ENCODE measurements around the gene NFE2. TPM values are rescaled to one million over a fixed set of nuclear protein-coding genes. Genes with fewer than 3 reads are reported as not detected.
A peak's percentile ranks its signal among the peaks of the same experiment; 100 is the strongest.

NFE2 gene
- total RNA-seq, 1 experiment from 2014 or later = not detected

DNA sequence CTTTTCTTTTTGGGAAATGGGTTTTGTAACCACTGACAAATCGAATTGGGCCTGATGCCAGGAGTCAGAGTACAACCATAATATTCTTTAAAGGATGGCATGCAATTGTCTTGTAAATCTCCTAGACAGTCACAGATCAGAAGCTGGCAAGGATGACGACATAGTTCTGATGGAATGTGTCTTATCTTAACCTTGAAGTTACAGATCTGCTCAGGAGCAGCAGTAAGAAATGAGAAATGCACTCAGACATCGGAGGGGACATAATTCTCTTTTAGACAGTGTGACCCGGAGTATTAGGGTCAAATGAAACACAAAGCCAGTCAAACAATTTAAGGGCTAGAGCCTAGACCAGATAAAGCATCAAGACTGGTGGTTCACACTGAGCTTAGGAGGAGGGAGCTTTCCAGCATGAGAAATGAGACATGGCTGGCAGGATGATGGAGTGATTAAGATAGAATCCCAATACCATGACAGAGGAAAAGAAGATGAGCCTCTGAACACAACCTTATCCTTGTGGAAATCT lies 38.4 kb downstream of the NFE2 start:
- no peaks in the 10 kb centered on the region for H3K9me3 ChIP-seq (ENCODE audit: low read depth, low read length, poor library complexity, severe bottlenecking)
- CTCF ChIA-PET = interaction anchor here (0.6 to 1.0 kb wide), 3 partner anchors 11 to 254 kb away, joined by 3 to 8 read pairs (median 4); partner anchors contain the start of gene HOXC8
- POLR2A ChIA-PET (ENCODE audit: low non-redundant PET) = interaction anchor here (1.4 kb wide), 2 partner anchors 10 to 17 kb away, joined by 5 read pairs; partner anchors contain the start of genes CBX5 and HNRNPA1
- H3K27ac ChIP-seq (ENCODE audit: low read depth, low read length, poor library complexity, severe bottlenecking) = peak overlapping the region; percentile 87
- BruUV-seq (replicated peaks) = no TSS peak
- peaks cover 47% of the 10 kb centered on the region for H3K4me1 ChIP-seq (ENCODE audit: insufficient read depth, low read length, poor library complexity, severe bottlenecking)
- peak; percentile 75 for DNase-seq (ENCODE audit: low spot score)
- intact Hi-C loops (cut with micrococcal nuclease; ENCODE audit: unreplicated experiment) = no loop called here
- H3K36me3 ChIP-seq (ENCODE audit: insufficient read depth, low read length, poor library complexity, severe bottlenecking) = peaks cover 4% of the 10 kb centered on the region
- TF ChIP-seq EZH2 (IDR thresholded peaks at IDR 0.05; ENCODE audit: borderline replicate concordance, low read depth, low read length, poor library complexity, severe bottlenecking) = no peak
- TF ChIP-seq, protein P1, sequence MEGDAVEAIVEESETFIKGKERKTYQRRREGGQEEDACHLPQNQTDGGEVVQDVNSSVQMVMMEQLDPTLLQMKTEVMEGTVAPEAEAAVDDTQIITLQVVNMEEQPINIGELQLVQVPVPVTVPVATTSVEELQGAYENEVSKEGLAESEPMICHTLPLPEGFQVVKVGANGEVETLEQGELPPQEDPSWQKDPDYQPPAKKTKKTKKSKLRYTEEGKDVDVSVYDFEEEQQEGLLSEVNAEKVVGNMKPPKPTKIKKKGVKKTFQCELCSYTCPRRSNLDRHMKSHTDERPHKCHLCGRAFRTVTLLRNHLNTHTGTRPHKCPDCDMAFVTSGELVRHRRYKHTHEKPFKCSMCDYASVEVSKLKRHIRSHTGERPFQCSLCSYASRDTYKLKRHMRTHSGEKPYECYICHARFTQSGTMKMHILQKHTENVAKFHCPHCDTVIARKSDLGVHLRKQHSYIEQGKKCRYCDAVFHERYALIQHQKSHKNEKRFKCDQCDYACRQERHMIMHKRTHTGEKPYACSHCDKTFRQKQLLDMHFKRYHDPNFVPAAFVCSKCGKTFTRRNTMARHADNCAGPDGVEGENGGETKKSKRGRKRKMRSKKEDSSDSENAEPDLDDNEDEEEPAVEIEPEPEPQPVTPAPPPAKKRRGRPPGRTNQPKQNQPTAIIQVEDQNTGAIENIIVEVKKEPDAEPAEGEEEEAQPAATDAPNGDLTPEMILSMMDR (conservative IDR thresholded peaks at IDR 0.05; ENCODE audit: low read depth, low read length) = no peak
- peak overlapping the region; percentile 8 for H3K4me3 ChIP-seq (ENCODE audit: low read depth, low read length, poor library complexity, severe bottlenecking)
- no peaks in the 10 kb centered on the region for H3K27me3 ChIP-seq (replicated peaks; ENCODE audit: insufficient read depth, low read depth, low read length, poor library complexity)

DNA sequence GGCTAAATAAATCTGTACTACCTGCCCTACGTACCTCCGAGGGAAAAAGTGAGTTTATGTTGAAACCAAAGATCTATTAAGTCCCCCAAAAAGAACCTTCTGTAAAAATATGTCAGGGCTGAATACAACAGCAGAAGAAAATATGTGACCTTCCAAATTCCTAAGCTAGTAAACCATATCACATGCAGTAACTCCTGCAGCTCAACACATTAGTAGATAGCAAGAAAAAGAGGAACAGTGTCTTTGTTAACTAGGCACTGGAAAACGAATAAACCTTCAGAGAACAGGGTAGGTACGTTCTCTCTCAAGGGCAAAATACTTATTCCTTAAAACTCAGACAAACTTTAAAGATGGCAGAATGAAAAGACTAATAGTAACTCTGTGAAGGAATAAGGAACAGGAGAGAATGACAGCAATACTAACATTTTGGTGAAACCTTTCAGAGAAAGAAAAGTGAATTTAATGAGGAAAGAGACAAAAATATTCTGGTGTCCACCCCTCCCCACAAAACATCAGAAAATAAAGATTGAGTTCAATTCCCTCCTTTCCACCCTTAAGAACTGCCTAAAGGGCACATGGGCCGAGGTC lies 38.9 kb downstream of the NFE2 start:
- no peak for DNase-seq (ENCODE audit: low spot score)
- H3K4me3 ChIP-seq (ENCODE audit: low read depth, low read length, poor library complexity, severe bottlenecking) = no peak overlapping the region
- no peak for TF ChIP-seq EZH2 (IDR thresholded peaks at IDR 0.05; ENCODE audit: borderline replicate concordance, low read depth, low read length, poor library complexity, severe bottlenecking)
- TF ChIP-seq, protein P1 (conservative IDR thresholded peaks at IDR 0.05; ENCODE audit: low read depth, low read length) = no peak
- CTCF ChIA-PET = interaction anchor here (1.0 kb wide), 1 partner anchor 137 kb away, joined by 3 read pairs; no protein-coding TSS in a partner anchor
- H3K27ac ChIP-seq (ENCODE audit: low read depth, low read length, poor library complexity, severe bottlenecking) = peak overlapping the region; percentile 87
- POLR2A ChIA-PET (ENCODE audit: low non-redundant PET) = interaction anchor here (1.4 kb wide), 1 partner anchor 18 kb away, joined by 5 read pairs; the partner anchor contains the start of genes CBX5 and HNRNPA1
- no peaks in the 10 kb centered on the region for H3K27me3 ChIP-seq (replicated peaks; ENCODE audit: insufficient read depth, low read depth, low read length, poor library complexity)
- H3K36me3 ChIP-seq (ENCODE audit: insufficient read depth, low read length, poor library complexity, severe bottlenecking) = peaks cover 9% of the 10 kb centered on the region
- intact Hi-C loops (cut with micrococcal nuclease; ENCODE audit: unreplicated experiment) = no loop called here
- no peaks in the 10 kb centered on the region for H3K9me3 ChIP-seq (ENCODE audit: low read depth, low read length, poor library complexity, severe bottlenecking)
- no TSS peak for BruUV-seq (replicated peaks)
- H3K4me1 ChIP-seq (ENCODE audit: insufficient read depth, low read length, poor library complexity, severe bottlenecking) = peaks cover 53% of the 10 kb centered on the region

- ChIA-PET CTCF (no interaction called here), POLR2A (ENCODE audit: low non-redundant PET) (interaction anchor here (2.3 kb wide), 1 partner anchor 21 kb away, joined by 16 read pairs; the partner anchor contains the start of genes CBX5 and HNRNPA1)
- DNase-seq (ENCODE audit: low spot score) = peak; percentile 97
- intact Hi-C loops (cut with micrococcal nuclease; ENCODE audit: unreplicated experiment) = loop anchor here (1.0 to 2.0 kb wide), 2 partner anchors 21 to 65 kb away; partner anchors contain the start of genes CBX5, COPZ1 and HNRNPA1
- Histone ChIP-seq H3K36me3 (ENCODE audit: insufficient read depth, low read length, poor library complexity, severe bottlenecking) (peaks cover 30% of the 10 kb centered on the region), H3K27me3 (replicated peaks; ENCODE audit: insufficient read depth, low read depth, low read length, poor library complexity) (no peaks in the 10 kb centered on the region), H3K4me1 (ENCODE audit: insufficient read depth, low read length, poor library complexity, severe bottlenecking) (peaks cover 59% of the 10 kb centered on the region), H3K9me3 (ENCODE audit: low read depth, low read length, poor library complexity, severe bottlenecking) (no peaks in the 10 kb centered on the region), H3K4me3 (ENCODE audit: low read depth, low read length, poor library complexity, severe bottlenecking) (peak overlapping the region; percentile 50), H3K27ac (ENCODE audit: low read depth, low read length, poor library complexity, severe bottlenecking) (peak overlapping the region; percentile 87)
- TF ChIP-seq, protein P1 (conservative IDR thresholded peaks at IDR 0.05; ENCODE audit: low read depth, low read length) = no peak
- no peak for TF ChIP-seq EZH2 (IDR thresholded peaks at IDR 0.05; ENCODE audit: borderline replicate concordance, low read depth, low read length, poor library complexity, severe bottlenecking)
- TSS peak; percentile 78 for BruUV-seq (replicated peaks)
These were observed 41.4 kb downstream of the NFE2 start for GRCh38 chr12:54259194-54260011.

Measured in A673 (cell line).